GM21515 (cell line): ENCODE measurements around the gene EFCAB6.

Source experiments
- ATAC-seq: cut with Tn5 transposase; IDR thresholded peaks from one replicate; pipeline ENCODE4 v1.9.1; 2021; ENCODE audit not compliant: unreplicated experiment

Gene EFCAB6

DNA sequence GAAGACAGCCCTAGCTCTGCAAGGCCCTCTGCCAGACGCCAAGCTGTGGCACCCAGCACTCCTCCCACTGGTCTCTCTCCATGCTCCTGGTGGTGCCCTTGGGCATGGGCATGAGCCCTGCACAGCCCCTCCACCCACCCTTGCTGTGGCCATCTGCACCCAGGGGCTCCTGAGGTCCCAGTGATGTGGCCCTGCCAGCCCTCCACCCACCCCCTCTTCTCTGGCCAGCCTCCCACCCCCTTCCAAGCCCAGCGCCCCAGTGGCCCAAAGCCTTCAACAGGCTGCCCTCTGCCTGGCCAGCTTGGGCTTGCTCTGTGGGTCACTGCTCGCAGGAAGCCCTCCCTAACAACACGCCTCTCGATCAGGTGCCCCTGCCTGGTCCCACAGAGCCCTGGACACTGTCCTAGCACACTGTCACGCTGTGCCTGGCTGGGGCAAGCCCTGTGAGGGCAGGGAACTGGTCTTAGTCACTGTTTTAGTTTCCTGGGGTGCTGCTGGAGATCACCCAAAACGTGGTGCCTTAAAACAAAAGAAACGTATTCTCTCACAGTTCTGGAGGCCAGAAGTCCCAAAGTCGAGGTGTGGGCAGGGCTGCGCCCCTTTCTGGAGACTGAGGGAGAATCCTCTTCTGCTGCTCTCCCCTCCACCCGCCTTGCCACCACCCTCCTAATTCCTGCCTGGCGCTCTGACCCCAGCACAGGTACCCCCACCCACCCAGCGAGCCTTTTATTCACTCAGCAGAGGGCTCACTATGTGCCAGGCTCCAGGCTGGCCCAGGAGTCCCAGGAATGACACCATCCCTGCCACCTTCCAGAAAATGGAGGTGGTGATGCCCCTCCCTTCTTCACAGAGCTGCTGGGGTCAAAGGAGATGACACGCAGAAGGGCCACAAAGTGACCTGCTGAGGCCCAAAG, 35.5 kb upstream of the EFCAB6 start:
- no peak for ATAC-seq

DNA sequence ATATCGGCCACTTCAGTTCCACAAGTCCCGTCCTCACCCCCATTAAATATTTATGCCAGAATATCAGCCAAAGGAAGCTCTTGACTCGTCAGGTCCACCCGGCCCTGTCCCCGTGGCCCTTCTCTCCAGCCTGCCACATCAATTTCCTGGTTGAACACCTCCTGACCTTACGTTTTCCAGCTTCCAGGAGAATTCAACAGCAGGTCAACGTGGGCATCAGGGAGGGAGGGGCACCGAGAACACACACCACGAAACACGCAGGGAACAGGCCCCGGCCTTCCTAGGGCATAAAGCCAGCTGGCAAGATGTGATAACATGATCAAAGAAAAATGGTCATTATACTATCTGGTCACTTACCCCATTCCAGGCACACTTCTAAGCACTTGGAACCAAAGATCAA, 34.9 kb upstream of the EFCAB6 start:
- no peak for ATAC-seq

DNA sequence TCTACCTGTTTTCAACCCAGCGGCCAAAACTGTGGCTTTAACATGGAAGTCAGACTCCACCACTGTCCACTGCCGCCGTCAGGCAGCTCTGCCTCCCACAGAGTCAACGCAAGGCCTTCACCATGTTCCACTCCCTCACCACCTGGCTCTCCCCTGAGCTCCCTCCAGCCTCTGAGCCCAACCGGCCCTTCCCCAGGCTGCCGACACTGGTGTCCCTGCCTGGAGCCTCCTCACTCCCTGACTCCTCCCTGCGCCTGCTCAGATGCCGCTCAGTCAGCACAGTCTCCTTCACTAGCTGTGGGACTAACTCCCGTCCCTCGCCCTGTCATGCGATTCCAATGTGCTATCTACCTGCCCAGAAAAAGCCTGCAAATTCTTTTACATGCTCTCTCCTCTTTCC, 33.9 kb upstream of the EFCAB6 start:
- no peak for ATAC-seq

DNA sequence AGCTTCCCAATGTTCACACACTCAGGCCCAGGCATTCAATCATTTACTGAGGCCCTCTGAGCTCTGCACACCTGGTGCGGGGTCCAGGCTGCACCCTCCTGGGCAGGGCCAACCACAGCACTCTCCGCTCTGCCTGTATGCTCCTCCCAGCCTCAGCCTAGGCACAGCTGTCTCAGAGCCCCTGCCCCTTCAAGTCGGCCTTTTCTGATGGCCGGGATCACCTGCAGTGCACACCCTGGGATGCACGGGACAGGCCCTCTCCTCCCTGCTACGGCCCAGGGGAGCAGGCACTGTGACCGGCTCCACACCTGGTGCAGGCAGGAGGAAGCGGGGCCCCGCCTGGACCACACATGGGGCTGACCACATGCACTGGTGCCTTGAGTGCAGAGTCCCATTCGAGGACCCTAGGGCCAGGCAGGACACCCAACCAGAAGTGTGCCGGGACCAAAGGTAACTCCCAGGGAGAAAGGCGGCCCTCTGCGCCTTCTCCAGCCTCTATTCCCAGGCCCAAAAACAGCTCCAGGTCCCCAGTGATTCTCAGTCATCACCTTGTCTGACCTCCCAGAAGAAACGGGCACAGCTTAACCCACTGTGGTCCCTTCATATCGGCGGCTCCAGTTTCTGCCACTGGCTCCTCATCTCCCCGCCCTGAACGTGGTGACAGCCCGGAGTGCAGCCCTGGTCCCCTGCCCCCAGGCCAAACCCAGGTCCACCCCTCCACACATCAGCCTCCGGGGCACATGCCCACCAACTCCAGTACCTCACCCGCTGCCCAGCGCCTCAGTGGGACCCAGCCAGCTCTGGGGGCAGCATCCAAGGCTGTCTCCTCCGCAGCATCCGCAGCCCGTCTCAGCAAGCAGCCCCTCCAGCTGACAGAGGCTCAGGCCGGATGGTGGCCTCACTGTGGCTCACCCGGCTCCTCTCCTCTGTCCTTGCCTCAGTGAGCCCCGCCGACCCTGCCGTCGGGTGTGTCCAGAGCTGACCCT, 32.7 kb upstream of the EFCAB6 start:
- ATAC-seq = no peak

DNA sequence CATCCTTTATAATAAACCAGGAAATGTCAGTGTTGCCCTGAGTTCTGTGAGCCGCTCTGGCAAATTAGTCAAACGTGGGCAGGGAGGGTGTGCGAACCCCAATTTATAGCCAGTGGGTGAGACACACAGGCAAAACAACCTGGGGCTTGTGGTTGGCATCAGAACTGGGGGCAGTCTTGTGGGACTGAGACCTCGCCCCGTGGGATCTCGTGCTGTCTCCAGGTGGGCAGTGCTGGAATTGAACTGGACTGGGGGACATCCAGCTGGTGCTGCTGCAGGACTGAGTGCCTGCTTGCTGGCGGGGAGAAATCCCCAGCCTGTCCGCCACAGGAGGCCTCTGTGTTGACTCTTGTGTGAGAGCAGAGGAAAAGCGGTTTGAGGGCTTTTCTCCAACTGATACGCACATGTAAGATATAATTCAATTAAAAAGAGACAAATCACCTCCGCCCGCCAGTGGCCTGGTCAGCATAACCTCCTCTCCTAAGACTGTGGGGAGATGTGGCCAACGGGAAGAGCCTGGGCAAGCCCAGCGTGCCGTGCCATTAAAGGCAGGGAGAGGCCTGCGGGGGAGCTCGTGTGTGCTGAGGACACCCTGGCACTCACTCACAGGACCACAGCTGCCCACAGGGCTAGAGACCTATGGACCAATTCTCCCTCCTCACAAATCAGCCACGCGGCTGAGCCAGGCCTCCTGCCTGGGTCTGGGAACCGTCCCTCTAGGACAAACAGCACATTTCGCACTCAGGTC, 31.9 kb upstream of the EFCAB6 start:
- no peak for ATAC-seq

DNA sequence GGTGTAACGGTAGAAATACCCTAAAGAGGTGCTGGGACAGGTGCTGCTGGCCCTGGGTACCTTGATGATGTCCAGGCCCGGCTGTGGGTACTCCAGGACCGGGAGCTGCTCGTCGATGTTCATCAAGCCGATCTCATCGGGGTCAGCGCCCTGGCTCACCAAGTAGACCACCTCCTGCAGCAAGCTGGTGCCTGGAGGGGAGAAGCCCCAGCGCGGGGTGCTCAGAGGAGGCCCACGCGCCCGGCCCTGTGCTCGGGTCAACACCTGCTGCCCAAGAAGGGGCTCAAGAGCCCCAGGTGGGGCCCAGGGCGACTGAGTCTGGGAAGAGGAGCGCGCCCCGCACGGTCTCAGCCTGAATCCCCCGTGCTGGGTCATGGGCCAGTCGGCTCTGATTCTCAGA, 29.6 kb upstream of the EFCAB6 start:
- ATAC-seq = no peak

DNA sequence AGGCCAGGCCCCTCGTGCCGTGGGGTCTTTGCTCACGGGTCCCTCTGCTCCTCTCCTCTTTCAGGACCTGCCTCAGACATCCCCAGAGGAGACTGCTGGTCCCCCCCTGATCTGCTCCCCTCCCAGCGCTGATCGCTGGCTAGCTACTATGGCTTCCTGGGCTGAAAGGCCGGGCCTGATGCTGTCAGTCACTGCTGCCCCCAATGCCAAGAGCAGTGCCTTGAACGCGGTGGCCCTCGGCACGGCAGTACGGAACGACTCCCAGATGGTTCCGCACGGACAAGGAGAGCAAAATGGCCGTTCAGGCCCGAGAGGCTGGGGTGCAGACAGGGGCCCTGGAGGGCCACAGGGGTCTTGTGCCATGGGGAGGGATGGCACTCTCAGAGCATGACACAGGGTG, 28.7 kb upstream of the EFCAB6 start:
- ATAC-seq = no peak

DNA sequence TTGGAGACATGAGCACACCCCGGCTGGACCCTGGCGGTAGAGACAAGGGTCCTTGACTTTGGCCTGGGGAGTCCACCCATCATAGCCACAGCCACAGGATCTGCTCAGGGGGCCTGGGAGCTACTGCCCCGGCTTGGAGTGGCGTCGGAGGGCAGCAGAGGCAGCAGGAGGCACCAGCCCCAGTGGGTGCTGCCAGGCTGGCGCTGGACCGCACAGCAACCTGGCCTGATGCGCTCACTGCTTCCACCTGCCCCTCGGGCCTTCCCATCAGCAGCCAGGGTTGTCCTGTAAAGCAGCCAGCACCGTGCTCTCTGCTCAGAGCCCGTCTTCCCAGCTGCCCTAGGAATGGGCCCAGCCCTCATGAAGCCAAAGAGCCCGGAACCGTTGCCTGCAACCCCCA, 28.3 kb upstream of the EFCAB6 start:
- ATAC-seq = no peak

DNA sequence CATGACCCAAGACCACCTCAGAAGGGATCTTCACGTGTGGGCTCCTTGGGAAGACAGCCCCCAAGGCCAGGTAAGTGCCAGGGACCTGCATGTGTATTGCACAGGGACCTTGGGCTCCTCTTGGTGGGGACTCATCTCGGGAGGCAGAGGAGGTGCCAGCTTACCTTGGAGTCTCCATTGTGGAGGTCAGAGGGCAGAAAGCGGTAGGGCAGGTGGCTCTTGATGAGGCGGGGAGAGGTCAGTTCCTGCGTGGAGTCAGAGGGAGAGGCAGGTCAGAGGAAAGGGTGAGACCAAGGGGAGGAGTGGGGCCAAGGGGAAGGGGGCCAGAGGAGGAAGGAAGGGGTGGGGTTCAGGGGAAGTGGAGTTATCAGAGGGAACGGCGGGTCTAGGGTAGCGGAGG, 27.7 kb upstream of the EFCAB6 start:
- ATAC-seq = no peak

DNA sequence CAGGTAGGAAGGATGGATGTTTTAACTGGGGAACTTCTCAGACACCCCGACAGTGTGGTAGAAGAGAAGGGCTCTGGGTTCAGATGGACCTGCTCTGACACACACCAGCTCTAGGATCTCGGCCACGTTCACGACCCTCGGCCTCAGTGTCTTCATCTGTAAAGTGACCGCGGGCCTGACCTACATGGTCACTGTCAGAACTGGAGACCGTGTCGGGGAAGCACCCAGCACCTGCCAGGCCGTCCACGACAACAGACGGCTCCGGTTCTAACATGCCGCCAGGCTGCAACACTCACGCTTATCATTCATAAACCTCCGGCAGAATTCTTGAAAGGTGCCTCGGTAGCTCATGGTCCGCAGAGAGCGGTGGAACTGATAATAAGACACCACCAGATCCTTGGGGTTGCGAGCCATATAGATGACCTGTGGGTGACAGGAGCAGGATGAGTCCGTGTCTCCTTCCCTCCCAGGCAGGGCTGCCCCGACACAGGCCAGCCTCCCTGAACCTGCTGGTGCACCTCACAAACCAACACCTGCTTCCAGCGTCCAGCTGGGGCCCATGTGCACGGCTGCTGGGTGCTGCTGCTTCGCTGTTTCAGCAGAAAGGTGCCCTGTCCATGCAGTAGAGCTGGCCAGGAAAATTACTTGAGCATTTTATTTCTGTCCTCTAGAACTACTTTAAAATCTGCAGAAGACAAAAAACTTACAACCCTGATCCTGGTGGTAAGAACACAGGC, 26.6 kb upstream of the EFCAB6 start:
- no peak for ATAC-seq

DNA sequence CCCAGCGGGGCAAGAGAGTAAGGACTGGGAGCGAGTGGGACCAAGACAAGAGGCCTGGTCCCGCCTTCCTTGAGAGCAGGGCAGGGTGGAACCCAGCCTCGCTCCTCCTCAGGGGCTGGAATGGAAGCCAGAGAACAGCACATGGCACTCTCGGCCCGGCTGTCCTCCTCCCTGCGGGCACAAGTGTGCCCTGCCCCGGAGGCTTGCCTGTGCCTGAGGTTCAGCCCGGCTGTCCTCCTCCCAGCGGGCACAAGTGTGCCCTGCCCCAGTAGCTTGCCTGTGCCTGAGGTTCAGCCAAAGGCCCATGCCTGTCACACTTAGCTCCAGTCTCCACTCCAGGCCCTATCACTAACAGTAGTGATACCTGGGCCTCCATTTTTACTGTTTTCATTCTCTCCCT, 26.1 kb upstream of the EFCAB6 start:
- no peak for ATAC-seq

DNA sequence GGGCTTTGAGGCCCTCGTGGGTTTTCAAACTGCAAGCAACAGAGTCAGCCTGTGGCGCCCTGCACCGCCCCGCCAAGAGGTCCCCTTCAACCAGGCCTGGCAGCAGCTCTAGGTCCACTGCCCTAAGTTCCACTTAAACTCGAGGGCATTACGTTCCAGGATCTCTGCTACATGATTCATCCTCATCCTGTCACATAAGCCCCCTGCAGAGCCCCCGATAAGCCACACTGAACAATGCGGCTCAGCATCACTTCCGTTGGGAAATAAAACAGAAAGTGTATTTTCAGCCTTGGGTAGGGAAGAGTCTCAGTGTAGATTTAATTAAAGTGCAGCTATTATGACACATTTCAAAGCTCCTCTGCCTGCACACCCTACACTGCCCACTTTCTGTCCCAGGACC, 25.6 kb upstream of the EFCAB6 start:
- no peak for ATAC-seq

DNA sequence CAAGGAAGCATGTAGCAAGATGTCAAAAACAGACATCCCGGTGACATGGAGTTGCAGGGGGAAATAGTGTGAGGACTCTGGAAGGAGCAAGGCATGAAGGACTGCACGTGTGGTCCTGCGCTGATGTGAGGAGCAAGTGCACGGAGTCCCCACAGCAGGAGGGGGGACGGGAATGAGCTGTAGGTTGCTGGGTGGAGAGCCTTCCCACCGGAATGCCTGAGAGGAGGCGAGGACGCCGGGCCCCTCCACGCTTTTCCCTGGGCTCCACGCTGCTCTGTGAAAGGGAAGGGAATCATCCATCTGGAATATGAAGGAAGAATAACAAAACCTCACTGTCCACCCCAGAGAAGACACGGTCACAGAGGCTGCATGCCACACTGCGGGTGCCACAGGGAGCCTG, 23.6 kb upstream of the EFCAB6 start:
- ATAC-seq = no peak

DNA sequence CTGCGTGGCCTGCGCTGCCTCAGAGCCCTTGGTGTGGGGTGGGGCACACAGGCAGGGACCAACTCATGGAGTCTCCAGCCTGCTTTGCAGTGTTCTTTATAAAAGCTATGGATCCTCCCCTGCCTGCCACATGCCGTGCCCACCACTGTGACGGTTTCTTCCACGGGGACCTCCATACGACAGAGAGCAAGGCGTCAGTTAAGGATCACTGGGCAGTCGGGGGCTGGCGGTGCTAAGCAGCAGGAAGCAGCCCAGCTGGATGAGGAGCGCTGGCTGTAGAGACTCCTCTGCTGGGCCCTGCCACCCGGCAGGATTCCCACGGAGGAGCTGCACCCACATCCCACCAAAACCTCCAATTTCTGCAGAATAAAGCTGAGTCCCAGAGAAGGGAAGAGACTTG, 23.1 kb upstream of the EFCAB6 start:
- ATAC-seq = no peak

DNA sequence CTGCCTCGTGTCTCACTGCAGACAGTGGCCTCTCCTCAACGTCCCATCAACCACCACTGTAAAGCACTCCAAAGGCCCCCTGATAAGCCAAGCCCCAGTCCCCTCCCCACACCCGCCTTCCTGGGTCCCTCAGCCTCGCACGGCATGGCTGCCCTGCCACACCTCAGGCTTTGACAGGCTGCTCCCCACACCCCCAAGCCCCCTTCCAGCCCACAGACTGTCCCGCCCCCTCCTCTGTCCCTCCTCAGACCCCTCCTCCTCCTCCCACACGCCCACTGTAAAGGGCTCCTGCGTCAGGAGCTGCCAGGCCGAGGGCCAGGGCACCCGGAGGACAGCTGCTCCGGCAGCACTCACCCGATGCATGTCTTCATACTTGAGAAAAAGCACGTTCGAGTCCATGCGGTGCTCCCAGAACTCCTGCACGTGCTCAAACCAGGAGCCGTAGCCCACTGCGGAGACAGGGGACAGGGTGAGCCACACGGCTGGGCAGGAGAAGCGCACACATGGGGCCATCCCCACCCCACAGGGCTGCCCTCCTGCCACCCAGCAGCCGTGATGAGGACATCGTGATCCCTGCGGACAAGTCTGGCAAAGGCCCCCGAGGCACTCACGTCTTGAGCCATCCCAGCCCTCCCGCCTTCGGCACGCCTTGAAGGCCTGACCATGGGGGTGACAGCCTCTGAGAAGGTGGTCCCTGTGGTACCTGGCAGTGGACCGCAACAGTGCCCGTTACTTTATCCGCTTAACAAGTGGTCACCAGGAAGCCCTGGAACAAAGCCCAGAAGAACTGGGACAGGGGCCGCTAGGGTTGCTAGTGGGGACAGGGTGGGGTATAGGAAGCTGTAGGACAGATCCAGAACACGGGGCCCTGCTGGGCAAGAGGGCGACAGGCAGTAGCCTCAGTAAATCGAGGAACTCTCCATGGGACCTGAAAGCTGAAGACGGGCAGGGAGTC, 21.5 kb upstream of the EFCAB6 start:
- no peak for ATAC-seq

DNA sequence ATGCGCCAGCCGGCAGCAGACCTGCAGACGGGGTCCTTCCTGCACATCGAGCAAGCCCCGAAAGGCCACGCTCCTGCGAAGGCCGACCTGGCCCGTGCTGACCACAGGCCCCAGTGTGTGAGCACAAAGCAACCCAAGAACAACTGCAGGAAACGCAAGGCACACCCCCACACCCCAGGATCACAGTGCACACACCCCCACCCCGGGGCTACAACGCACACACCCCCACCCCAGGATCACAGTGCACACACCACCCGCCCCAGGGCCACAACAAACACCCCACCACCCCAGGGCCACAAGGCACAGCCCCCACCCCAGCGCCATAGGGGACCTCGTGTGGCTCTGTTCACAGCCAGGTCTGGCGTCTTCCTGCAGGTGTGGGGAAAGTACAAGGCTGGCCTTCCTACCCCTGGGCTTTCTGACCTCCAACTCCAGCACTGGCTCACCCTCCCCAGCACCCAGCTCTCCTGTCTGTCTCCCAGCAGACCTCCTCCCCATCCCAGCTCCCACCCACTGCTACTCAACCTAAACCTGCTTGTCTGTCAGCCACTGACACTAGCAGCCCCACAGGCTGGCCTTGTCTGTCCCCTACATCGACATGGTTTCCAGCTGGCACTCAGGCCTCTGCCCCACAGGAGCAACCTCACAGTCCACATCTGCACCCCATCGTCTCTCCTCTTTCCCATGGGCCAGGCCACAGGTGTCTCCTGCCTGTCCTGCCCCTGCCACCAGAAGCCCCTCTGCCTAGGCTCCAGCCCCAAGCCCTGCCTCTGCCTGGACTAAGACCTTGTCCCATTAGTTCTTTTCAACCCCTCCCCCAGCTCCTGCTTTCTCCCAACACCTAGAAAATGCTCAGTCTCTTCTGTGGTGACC, 20.5 kb upstream of the EFCAB6 start:
- ATAC-seq = no peak

DNA sequence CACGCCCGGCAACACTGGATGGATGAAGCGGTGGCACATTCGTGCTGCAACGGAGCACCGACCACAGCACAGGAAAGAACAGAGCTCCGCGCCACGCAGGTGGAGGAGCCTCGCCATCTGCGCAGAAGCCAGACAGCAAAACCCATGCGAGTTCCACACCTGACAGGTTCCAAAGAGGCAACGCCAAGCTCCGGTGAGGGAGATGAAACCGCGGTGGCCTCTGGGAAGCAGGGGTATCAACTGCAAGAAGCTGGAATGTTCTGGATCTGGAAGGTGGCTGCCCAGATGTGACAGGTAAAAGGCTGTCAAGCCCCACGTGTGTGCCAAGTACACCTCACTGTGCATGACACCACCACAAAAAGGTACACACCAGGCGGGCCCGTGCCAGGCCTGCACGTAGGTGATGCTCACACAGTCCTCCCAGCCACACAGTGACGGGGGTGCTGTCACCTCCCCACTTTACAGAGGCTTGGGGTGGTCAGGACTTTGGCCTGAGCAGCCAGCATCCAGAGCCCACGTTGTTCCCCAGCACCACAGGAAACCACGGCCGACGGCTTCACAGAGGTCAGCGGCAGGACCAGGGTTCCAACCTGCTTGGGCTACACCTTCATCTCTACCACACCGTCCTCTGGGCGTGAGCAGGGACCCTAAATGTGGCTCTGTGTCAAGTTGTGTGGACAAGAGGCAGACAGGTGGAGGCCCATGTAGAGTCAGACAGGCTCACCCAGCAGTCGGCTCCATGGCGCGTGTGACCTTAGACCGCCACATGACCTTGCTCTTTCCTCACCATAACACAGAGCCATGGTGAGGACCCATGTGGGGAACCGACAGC, 19.7 kb upstream of the EFCAB6 start:
- no peak for ATAC-seq
